Measurements from ENCODE around the gene RNGTT.
"Not testable (repeated sequence)": the region's sequence is repeated elsewhere in the genome, so short reads cannot be mapped to it uniquely, and the experiment has no call there.

RNGTT gene

GRCh38 chr6:88963139-88964090 lies at the start of gene RNGTT:
TSS of gene RNGTT (minus strand) at chr6:88963618. CDS start at chr6:88963409, 209 bp downstream.
- DNase-seq: peak; percentile 97 to 99

- no peak for DNase-seq
These were observed 48.0 kb upstream of the RNGTT start for GRCh38 chr6:89011436-89011835.

GRCh38 chr6:89010825-89011224 lies 47.4 kb upstream of the RNGTT start:
- DNase-seq: no peak

DNA sequence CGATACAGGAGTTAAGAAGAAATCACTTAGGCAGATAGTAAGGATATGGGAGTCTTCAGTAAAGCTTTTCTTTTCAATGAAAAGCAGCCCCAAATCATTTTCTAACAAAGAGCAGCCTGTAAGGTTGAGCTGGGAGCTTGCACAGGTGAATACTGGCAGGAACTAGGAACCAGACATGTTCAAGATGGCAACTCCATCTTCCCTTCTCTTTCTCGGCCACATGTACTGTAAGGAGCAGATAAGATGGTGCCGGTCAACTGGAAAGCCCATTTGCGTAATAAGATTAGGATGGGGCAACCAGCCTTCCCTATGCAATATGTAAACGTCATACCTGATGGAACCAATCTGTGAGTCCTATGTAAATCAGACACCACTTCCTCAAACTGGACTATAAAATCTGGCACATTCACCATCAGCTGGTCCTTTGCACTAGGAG lies 46.2 kb upstream of the RNGTT start:
- no peak for DNase-seq

DNA sequence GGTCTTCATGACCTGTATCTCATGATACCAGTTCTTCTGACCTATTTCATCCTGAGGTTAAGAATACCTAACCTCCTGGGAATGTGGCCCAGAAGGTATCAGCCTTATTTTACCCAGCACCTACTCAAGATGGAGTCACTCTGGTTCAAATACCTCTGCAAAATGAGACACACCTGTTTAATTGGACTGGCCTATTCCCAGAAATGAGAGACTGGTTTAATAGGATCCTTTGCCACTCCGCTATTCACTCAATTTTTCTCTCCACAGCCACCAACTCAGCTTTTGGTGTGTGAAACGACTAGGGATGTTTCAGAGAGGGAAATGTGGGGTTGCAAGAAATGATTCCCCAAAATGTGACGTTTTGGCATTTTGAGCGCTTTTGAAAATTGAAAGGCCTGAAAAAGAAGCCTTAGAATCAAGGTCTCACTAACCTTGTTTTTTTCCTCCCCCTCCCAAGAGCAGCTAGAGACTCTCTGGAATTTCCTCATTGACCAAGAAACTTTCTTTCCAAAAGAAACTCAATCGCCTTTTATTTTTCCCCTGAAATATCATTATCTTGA lies 45.5 kb upstream of the RNGTT start:
- no peak for DNase-seq

GRCh38 chr6:89008001-89008814 lies 44.8 kb upstream of the RNGTT start:
- no peak for DNase-seq

- no peak for DNase-seq
These were observed 44.0 kb upstream of the RNGTT start for GRCh38 chr6:89007209-89008000.

GRCh38 chr6:89002523-89002922 lies 39.1 kb upstream of the RNGTT start:
- no peak for DNase-seq

- DNase-seq: no peak
These were observed 33.9 kb upstream of the RNGTT start for GRCh38 chr6:88997327-88997726.

DNA sequence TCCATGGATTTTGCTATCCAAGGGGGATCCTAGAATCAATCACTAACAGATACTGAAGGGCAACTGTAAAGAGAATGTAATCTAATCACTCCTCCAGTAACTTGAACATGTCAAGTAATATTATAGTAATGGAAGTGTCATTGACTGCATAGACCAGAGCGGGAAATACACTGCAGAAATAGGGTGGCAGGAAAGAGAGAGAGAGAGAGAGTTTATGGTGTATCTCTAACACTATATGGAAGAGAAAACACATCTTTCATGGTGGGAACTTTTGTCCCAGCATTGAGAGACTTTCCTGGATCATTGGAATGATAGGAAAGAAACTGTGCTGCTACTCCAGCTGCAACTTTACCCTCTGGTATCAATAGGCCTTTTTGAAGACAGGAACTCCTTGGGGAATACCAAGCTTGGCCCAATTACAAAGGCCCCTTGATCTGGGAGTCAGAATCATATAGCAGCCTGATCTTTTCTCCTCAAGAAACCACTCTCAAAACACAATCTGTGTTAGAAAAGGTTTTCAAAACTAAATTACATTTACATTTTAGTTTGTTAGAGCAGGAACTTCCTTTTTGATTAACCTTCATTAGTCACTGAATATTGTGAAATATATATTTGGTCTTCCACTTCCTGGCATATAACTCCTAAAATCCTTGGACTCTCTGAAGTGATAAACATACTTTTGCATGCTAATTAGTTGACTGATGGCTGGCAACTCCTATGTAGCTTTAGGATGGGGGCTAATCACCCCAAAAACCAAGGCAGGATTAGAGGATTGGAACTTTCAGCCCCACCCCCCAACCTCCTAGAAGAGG lies 29.5 kb upstream of the RNGTT start:
- DNase-seq: no peak

DNA sequence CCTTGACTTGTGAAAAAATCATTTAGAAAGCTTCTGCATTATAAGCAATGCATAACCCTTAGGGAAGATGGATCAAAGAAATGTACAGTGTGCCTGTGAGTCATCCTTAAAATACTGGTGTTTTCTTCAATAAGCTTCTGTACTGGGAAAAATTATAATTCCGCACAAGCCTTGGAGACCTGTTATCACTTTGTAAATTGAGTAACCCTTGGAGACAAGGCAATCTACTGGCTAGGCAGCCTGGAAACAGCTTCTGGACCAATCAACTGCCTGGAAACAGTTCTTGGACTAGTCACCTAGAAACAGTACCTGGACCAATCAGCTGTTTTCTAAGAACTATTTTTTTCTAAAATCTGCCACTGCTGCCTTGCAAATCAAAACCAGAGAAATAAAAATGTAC lies 25.8 kb upstream of the RNGTT start:
- DNase-seq: no peak

DNA sequence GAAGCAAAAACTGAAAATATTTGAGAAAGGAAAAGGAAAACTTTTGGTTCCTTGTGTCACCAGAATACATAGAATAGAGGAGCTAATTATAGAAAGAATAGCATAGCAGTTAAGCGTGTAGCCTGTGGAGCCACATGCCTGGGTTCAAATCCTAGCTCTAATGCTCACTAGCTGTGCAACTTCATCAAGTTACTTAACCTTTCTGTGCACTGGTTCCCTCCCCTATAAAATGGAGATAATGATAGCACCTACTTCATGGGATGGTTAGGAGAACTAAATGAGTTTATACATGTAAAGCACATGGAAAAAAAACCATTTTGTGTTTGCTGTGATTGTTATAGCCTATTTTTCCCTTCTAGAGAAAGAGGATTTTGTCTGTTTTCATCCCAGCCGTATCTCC lies 24.5 kb upstream of the RNGTT start:
- no peak for DNase-seq

GRCh38 chr6:88985901-88986300 lies 22.5 kb upstream of the RNGTT start:
- no peak for DNase-seq

GRCh38 chr6:88984606-88985005 lies 21.2 kb upstream of the RNGTT start:
- DNase-seq: no peak

DNA sequence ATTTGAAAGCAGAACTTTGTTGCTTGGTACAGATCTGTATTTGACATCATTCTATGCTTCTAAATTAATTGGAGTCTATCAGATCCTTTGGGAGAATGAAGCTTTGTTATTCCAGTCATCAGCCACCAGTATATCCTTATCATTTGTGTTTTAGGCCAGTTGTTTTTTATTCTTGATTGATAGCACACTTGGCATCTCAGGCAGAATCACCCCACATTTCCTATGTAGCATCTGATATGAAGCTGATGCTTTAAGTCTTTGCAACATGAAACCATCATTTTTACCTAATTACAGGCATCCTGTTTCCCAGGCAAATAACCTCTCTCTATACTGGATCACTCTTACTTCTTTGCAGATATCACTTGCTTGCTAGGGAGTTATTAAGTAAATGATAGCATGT lies 20.7 kb upstream of the RNGTT start:
- DNase-seq: no peak

DNA sequence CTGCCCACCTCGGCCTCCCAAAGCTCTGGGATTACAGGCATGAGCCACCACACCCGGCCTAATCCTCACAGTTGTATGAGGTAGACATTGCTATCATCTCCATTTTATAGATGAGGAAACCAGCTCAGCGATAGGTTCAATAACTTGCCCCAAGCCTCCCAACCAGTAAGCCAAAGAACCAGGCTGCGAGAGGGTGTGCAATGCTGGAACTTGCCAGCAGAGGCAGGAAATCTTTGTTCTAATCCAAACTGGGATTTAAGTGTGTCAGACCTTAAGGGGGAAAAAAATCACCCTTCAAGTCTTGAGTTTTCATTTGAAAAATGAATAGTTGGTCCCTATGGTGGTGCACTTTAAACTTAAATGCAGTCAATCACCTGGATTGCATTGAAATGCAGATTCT lies 20.1 kb upstream of the RNGTT start:
- no peak for DNase-seq

GRCh38 chr6:88983129-88983528 lies 19.7 kb upstream of the RNGTT start:
- not testable (repeated sequence) for DNase-seq

DNA sequence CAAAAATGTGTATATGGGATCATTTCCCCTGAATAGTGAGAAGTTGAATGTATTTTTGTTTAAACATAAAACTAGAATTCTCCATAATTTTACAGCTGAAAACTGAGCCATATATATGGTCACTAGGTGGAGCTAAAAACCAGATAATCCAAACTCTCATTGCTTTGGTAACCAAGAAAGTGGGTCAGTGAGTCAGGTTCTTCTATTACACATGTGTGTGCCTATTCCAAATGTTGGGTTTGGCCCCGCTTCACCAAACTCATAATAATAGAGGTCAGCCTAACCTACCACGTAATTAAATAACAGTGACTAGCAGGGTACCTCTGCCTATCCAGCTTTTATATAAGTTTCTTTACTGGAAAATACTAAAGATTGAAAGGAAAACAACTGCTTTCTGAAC lies 19.3 kb upstream of the RNGTT start:
- DNase-seq: no peak

- no peak for DNase-seq
These were observed 12.0 kb upstream of the RNGTT start for GRCh38 chr6:88975369-88975768.

DNA sequence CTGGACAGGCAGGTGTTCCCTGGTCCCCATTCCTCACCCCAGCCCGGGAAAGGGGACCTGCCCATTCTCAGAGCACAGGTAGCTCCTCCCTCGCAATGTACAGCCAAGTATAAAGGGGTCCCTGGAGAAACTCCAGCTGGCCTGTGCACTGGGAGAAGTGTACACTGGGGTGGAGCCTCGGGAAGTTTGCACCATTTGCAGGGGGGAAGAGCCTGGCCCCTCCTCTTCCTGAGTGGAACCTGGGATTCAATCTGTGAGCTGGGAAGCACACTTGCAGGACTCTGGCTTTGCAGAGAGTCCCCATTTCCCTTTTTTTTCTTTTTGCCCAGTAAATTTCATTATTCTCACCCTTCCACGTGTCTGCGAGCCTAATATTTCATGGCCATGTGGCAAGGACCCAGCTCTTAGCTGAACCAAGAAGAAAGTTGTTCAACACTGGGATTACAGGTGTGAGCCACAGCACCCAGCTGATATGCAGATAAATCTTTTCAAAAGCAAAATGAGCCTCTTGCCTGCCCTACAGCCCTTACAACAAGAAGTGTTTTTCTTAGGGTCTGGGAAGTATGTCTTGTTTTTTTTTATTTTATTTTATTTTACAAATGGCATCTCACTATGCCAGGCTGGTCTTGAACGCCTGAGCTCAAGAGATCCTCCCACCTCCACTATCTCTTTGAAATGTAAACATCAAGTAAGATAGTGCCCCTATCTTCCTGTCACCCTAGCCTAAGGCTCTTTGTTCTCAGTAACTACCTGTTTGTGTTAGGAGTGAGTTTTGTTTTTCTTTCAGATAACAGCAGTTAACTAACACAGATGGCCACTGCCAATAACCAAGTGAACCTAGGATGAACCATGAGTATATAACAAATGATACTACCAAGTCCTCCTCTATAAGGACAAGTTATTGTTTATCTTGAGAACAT lies 9.3 kb upstream of the RNGTT start:
- DNase-seq: no peak

GRCh38 chr6:88970301-88970700 lies 6.9 kb upstream of the RNGTT start:
- no peak for DNase-seq

Data from stimulated activated CD4-positive, alpha-beta T cell treated with anti-CD3 and anti-CD28 coated beads, Interleukin-4, amount 100 ng/mL, for 4 hours (primary cell).